A673 (cell line): ENCODE measurements around the gene SVIL. TPM values are rescaled to one million over a fixed set of nuclear protein-coding genes. Genes with fewer than 3 reads are reported as not detected.
"Not testable (repeated sequence)": the region's sequence is repeated elsewhere in the genome, so short reads cannot be mapped to it uniquely, and the experiment has no call there.

Source experiments
- BruUV-seq: library from RNA; stranded (reverse); fragments of 400-500 nt; replicated peaks from 2 replicates; lab custom pipeline; 2021; lab: Mats Ljungman, UMichigan
- CTCF ChIA-PET: fragments of 300-600 bp; sonication (Branson Sonifier 250); formaldehyde crosslinking; loops from one replicate; lab custom pipeline; 2022; ENCODE audit warnings: antibody characterized with exemption; lab: Charles Lee
- POLR2A ChIA-PET: fragments of 300-600 bp; sonication (Branson Sonifier 250); formaldehyde crosslinking; loops from one replicate; lab custom pipeline; 2022; ENCODE audit warnings: antibody characterized with exemption; ENCODE audit not compliant: low non-redundant PET; lab: Charles Lee
- DNase-seq: peaks from one replicate; pipeline ENCODE4 v3.0.0-alpha.2; 2015; ENCODE audit warnings: low spot score
- H3K27ac ChIP-seq: fragments of 200-600 bp; sonication (generic); 2 replicates; pipeline ENCODE4 v1.5.1; 2016; ENCODE audit warnings: mixed run types, low read depth, mild to moderate bottlenecking, mixed read lengths, antibody characterized with exemption, low read length; ENCODE audit not compliant: poor library complexity, severe bottlenecking
- H3K27me3 ChIP-seq: fragments of 200-600 bp; sonication (generic); replicated peaks from 2 replicates; pipeline ENCODE4 v1.6.1; 2017; ENCODE audit warnings: mixed run types, low read depth, mild to moderate bottlenecking, mixed read lengths, antibody characterized with exemption, low read length; ENCODE audit not compliant: insufficient read depth, poor library complexity
- H3K36me3 ChIP-seq: fragments of 200-600 bp; sonication (generic); 2 replicates; pipeline ENCODE4 v1.6.1; 2016; ENCODE audit warnings: mixed run types, mild to moderate bottlenecking, mixed read lengths, antibody characterized with exemption, low read length; ENCODE audit not compliant: insufficient read depth, poor library complexity, severe bottlenecking
- H3K4me1 ChIP-seq: fragments of 200-600 bp; sonication (generic); 2 replicates; pipeline ENCODE4 v1.6.1; 2017; ENCODE audit warnings: mixed run types, mild to moderate bottlenecking, mixed read lengths, antibody characterized with exemption, low read length; ENCODE audit not compliant: insufficient read depth, poor library complexity, severe bottlenecking
- H3K4me3 ChIP-seq: fragments of 200-600 bp; sonication (generic); 2 replicates; pipeline ENCODE4 v1.5.1; 2016; ENCODE audit warnings: low read depth, mixed run types, mild to moderate bottlenecking, mixed read lengths, low read length; ENCODE audit not compliant: poor library complexity, severe bottlenecking
- H3K9me3 ChIP-seq: fragments of 200-600 bp; sonication (generic); 2 replicates; pipeline ENCODE4 v1.6.1; 2016; ENCODE audit warnings: mixed run types, low read depth, mild to moderate bottlenecking, mixed read lengths, antibody characterized with exemption, low read length; ENCODE audit not compliant: poor library complexity, severe bottlenecking
- EZH2 ChIP-seq: fragments of 200-600 bp; sonication (generic); IDR thresholded peaks from 2 replicates; pipeline ENCODE4 v1.6.1; 2017; ENCODE audit warnings: borderline replicate concordance, low read depth, mild to moderate bottlenecking, mixed read lengths, antibody characterized with exemption, low read length; ENCODE audit not compliant: poor library complexity, severe bottlenecking
- intact Hi-C: fragments of 100-400 bp; cut with micrococcal nuclease; formaldehyde crosslinking; loops from one replicate; pipeline ENCODE4 v1.10.0; 2022; ENCODE audit not compliant: unreplicated experiment
- total RNA-seq: library from RNA; stranded (reverse); gene quantifications from 2 replicates; pipeline ENCODE4 v1.2.3, GENCODE V29; 2021
- TF ChIP-seq, protein P1 (sequence below): fragments of 300-800, 200-600 bp; sonication (generic); conservative IDR thresholded peaks from 2 replicates; pipeline ENCODE4 v1.5.1; 2017; ENCODE audit warnings: low read depth, mild to moderate bottlenecking, antibody characterized with exemption, low read length, moderate library complexity, mixed read lengths

The SVIL gene
- total RNA-seq, 1 experiment from 2014 or later: 31.9 TPM

GRCh38 chr10:29583674-29584073, 51.1 kb downstream of the SVIL start:
- no peak for DNase-seq
- no peaks in the 10 kb centered on the region for H3K36me3 ChIP-seq
- POLR2A ChIA-PET: no interaction called here
- H3K9me3 ChIP-seq: no peaks in the 10 kb centered on the region
- no peak overlapping the region for H3K27ac ChIP-seq
- H3K4me3 ChIP-seq: no peak overlapping the region
- no TSS peak for BruUV-seq
- no peak for TF ChIP-seq EZH2
- TF ChIP-seq, protein P1, sequence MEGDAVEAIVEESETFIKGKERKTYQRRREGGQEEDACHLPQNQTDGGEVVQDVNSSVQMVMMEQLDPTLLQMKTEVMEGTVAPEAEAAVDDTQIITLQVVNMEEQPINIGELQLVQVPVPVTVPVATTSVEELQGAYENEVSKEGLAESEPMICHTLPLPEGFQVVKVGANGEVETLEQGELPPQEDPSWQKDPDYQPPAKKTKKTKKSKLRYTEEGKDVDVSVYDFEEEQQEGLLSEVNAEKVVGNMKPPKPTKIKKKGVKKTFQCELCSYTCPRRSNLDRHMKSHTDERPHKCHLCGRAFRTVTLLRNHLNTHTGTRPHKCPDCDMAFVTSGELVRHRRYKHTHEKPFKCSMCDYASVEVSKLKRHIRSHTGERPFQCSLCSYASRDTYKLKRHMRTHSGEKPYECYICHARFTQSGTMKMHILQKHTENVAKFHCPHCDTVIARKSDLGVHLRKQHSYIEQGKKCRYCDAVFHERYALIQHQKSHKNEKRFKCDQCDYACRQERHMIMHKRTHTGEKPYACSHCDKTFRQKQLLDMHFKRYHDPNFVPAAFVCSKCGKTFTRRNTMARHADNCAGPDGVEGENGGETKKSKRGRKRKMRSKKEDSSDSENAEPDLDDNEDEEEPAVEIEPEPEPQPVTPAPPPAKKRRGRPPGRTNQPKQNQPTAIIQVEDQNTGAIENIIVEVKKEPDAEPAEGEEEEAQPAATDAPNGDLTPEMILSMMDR: no peak
- H3K4me1 ChIP-seq: peaks cover 16% of the 10 kb centered on the region
- no peaks in the 10 kb centered on the region for H3K27me3 ChIP-seq
- intact Hi-C loops: no loop called here
- CTCF ChIA-PET: no interaction called here

DNA sequence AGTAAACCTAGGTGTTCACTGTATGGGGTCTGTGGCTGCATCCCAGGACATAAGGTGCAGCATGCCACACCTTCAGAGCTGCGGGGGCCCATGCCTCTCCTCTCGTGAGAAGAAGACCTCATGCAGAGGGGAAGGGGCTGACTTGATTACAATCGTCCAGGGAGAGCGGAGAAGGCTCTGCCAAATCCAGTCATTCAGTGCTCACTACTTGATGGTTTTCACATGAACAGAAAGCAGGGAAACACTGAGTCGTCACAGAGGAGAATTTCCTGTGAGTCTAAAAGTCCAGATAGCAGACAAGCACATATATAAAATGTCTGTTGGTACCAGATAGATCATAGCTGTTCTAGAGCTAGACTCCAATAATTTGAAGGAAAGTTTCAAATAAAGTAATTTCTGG, 52.0 kb downstream of the SVIL start:
- DNase-seq, H3K27ac ChIP-seq, H3K4me1 ChIP-seq, BruUV-seq, H3K27me3 ChIP-seq, H3K36me3 ChIP-seq, CTCF ChIA-PET, POLR2A ChIA-PET, H3K4me3 ChIP-seq, intact Hi-C loops, H3K9me3 ChIP-seq: not testable (repeated sequence)

DNA sequence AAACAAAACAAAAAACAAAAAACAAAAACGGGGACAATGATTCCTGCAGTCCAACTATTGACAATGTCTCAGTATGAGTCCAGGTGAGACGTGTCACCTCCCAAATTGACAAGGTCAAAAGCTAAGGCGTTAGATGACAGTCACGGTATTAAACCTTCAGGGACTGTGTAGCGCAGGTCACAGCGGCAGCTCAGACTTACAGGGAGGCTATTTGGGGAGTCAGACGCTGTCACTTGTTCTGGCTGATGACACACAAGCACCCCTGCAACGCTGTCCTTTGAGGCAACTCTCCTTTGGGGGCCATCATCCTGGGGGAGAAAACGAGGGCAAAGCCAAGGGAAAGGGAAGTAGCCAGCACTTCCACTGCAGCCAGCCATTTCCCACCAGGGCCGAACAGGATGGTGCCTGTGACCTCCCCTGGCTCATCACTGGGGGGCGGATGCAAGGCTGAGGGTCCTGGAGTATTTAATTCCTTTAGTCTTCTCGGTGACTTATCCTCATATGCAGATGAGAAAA, 55.3 kb downstream of the SVIL start:
- no peaks in the 10 kb centered on the region for H3K36me3 ChIP-seq
- BruUV-seq: no TSS peak
- no peaks in the 10 kb centered on the region for H3K4me1 ChIP-seq
- no peaks in the 10 kb centered on the region for H3K9me3 ChIP-seq
- H3K4me3 ChIP-seq: no peak overlapping the region
- no peak for DNase-seq
- H3K27me3 ChIP-seq: no peaks in the 10 kb centered on the region
- intact Hi-C loops: no loop called here
- POLR2A ChIA-PET: no interaction called here
- CTCF ChIA-PET: no interaction called here
- no peak overlapping the region for H3K27ac ChIP-seq
- TF ChIP-seq, protein P1: no peak
- no peak for TF ChIP-seq EZH2

DNA sequence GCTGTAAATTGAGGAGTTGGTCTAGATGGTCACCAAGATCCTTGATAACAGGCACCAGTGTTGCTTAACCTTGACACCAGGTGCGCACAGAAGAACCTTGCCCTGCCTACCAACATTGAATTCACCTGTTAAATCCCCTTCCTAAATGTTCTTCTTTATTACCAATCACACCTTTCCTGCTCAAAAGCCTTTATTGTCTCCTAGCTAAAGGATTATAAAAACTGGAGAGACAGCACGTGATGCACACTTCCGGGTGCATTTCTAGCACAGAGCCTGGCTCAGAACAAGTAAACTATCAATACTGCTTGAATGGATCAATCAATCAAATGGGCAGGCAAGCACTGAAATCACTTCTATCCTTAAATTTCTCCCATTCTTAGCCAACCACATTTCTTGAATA, 56.3 kb downstream of the SVIL start:
- TF ChIP-seq, protein P1: no peak
- no peak for TF ChIP-seq EZH2
- Histone ChIP-seq H3K27me3 (no peaks in the 10 kb centered on the region), H3K9me3 (no peaks in the 10 kb centered on the region), H3K36me3 (no peaks in the 10 kb centered on the region), H3K4me3 (no peak overlapping the region), H3K27ac (no peak overlapping the region), H3K4me1 (no peaks in the 10 kb centered on the region)
- ChIA-PET POLR2A (no interaction called here), CTCF (no interaction called here)
- DNase-seq: no peak
- intact Hi-C loops: no loop called here
- BruUV-seq: no TSS peak
